HCEC 1CT (cell line): Measurements from ENCODE around the gene ANGPTL4.
A peak's percentile ranks its signal among the peaks of the same experiment; 100 is the strongest.
"Not testable (repeated sequence)": the region's sequence is repeated elsewhere in the genome, so short reads cannot be mapped to it uniquely, and the experiment has no call there.

Experiments used
- DNase-seq: peaks from one replicate; pipeline ENCODE4 v3.0.0-alpha.2; 2017

ANGPTL4 gene

GRCh38 chr19:8391198-8392016 lies 27.5 kb downstream of the ANGPTL4 start:
- DNase-seq = no peak

- no peak for DNase-seq
Observed at GRCh38 chr19:8392017-8392591, 28.1 kb downstream of the ANGPTL4 start.

- DNase-seq = no peak
Observed at GRCh38 chr19:8393192-8393870, 29.4 kb downstream of the ANGPTL4 start.

- DNase-seq = no peak
Observed at GRCh38 chr19:8393871-8394250, 29.9 kb downstream of the ANGPTL4 start.

- no peak for DNase-seq
Observed at GRCh38 chr19:8395621-8396082, 31.7 kb downstream of the ANGPTL4 start.

GRCh38 chr19:8396185-8396562 lies 32.2 kb downstream of the ANGPTL4 start:
- DNase-seq = no peak

- DNase-seq = peak; percentile 46
Observed at GRCh38 chr19:8396563-8397203, 32.7 kb downstream of the ANGPTL4 start.

- no peak for DNase-seq
Observed at GRCh38 chr19:8397271-8397670, 33.3 kb downstream of the ANGPTL4 start.

- no peak for DNase-seq
Observed at GRCh38 chr19:8397746-8398310, 33.9 kb downstream of the ANGPTL4 start.

- no peak for DNase-seq
Observed at GRCh38 chr19:8398311-8398771, 34.4 kb downstream of the ANGPTL4 start.

- no peak for DNase-seq
Observed at GRCh38 chr19:8399681-8400188, 35.8 kb downstream of the ANGPTL4 start.

- DNase-seq = no peak
Observed at GRCh38 chr19:8401981-8402411, 38.0 kb downstream of the ANGPTL4 start.

GRCh38 chr19:8403098-8403819 lies 39.3 kb downstream of the ANGPTL4 start:
- no peak for DNase-seq

GRCh38 chr19:8403820-8404109 lies 39.8 kb downstream of the ANGPTL4 start:
- no peak for DNase-seq

GRCh38 chr19:8404391-8405151 lies 40.6 kb downstream of the ANGPTL4 start:
- no peak for DNase-seq

GRCh38 chr19:8410718-8411117 lies 46.8 kb downstream of the ANGPTL4 start:
- DNase-seq = not testable (repeated sequence)

- DNase-seq = peak; percentile 95
Observed at GRCh38 chr19:8412783-8413628, 49.1 kb downstream of the ANGPTL4 start, which contains the start of gene MARCHF2. MARCHF2 (plus strand) TSS chr19:8413305; CDS start chr19:8421841, 8,536 bp downstream.

- DNase-seq = no peak
Observed at GRCh38 chr19:8413629-8413995, 49.7 kb downstream of the ANGPTL4 start.

GRCh38 chr19:8416796-8417195 lies 52.8 kb downstream of the ANGPTL4 start:
- DNase-seq = no peak
